CD4-positive, alpha-beta T cell treated with Interleukin-6 for 4 hours (primary cell): ENCODE results near the gene KRTAP4-4.
"Not testable (repeated sequence)": the region's sequence is repeated elsewhere in the genome, so short reads cannot be mapped to it uniquely, and the experiment has no call there.

Source experiments
- DNase-seq: peaks from one replicate; pipeline ENCODE4 v3.0.0-alpha.2; 2020; ENCODE audit warnings: mixed read lengths

KRTAP4-4 gene

GRCh38 chr17:41147531-41148204 is 12.9 kb downstream of the KRTAP4-4 start:
- no peak for DNase-seq

- DNase-seq: no peak
These were observed 15.3 kb downstream of the KRTAP4-4 start for GRCh38 chr17:41145261-41145660.

GRCh38 chr17:41144846-41145245 is 15.7 kb downstream of the KRTAP4-4 start:
- no peak for DNase-seq

GRCh38 chr17:41141361-41141760 is 19.2 kb downstream of the KRTAP4-4 start:
- no peak for DNase-seq

GRCh38 chr17:41140360-41141131 is 20.0 kb downstream of the KRTAP4-4 start, which contains the start of gene KRTAP4-6:
Gene KRTAP4-6, minus strand, starts transcription at chr17:41140544. Its CDS starts 57 bp downstream, at chr17:41140487.
- no peak for DNase-seq

GRCh38 chr17:41139865-41140264 is 20.7 kb downstream of the KRTAP4-4 start:
- not testable (repeated sequence) for DNase-seq

GRCh38 chr17:41133880-41134735 is 26.4 kb downstream of the KRTAP4-4 start:
- DNase-seq: no peak

GRCh38 chr17:41131979-41132378 is 28.6 kb downstream of the KRTAP4-4 start:
- DNase-seq: no peak

GRCh38 chr17:41127371-41127770 is 33.2 kb downstream of the KRTAP4-4 start:
- no peak for DNase-seq

GRCh38 chr17:41126412-41126811 is 34.1 kb downstream of the KRTAP4-4 start:
- DNase-seq: no peak

GRCh38 chr17:41125064-41125463 is 35.5 kb downstream of the KRTAP4-4 start:
- DNase-seq: no peak

- DNase-seq: not testable (repeated sequence)
These were observed 36.6 kb downstream of the KRTAP4-4 start, which contains the start of gene KRTAP4-12 for GRCh38 chr17:41123991-41124371. Gene KRTAP4-12, minus strand, starts transcription at chr17:41124182. Its CDS starts 60 bp downstream, at chr17:41124122.

GRCh38 chr17:41123292-41123990 is 37.1 kb downstream of the KRTAP4-4 start:
- DNase-seq: peak; percentile 7

GRCh38 chr17:41121742-41122141 is 38.8 kb downstream of the KRTAP4-4 start:
- DNase-seq: no peak

- peak; percentile 12 for DNase-seq
These were observed 40.6 kb downstream of the KRTAP4-4 start for GRCh38 chr17:41119696-41120690.

GRCh38 chr17:41118721-41119120 is 41.8 kb downstream of the KRTAP4-4 start:
- no peak for DNase-seq

- DNase-seq: not testable (repeated sequence)
These were observed 42.6 kb downstream of the KRTAP4-4 start, which contains the start of gene KRTAP4-11 for GRCh38 chr17:41117846-41118386. Gene KRTAP4-11, minus strand, starts transcription at chr17:41118373. Its CDS starts 58 bp downstream, at chr17:41118315.

GRCh38 chr17:41116297-41116696 is 44.3 kb downstream of the KRTAP4-4 start:
- no peak for DNase-seq

GRCh38 chr17:41111151-41111885 is 49.2 kb downstream of the KRTAP4-4 start:
- no peak for DNase-seq
